ENCODE measurements around the gene C1QB.

Gene C1QB, protein sequence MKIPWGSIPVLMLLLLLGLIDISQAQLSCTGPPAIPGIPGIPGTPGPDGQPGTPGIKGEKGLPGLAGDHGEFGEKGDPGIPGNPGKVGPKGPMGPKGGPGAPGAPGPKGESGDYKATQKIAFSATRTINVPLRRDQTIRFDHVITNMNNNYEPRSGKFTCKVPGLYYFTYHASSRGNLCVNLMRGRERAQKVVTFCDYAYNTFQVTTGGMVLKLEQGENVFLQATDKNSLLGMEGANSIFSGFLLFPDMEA

GRCh38 chr1:22652881-22653316 is at the start of gene C1QB:
C1QB (plus strand) TSS chr1:22653236; CDS start chr1:22659463, 6,227 bp downstream.
- Histone ChIP-seq H3K9me3 (ENCODE audit: control insufficient read depth, low read depth, low read length) (no peaks in the 10 kb centered on the region), H3K4me1 (ENCODE audit: control insufficient read depth, low read depth, low read length) (no peaks in the 10 kb centered on the region), H3K27me3 (ENCODE audit: control insufficient read depth, insufficient read depth, low read length) (no peaks in the 10 kb centered on the region), H3K9ac (ENCODE audit: low read length) (no peak within 1 kb of the TSS), H3K36me3 (ENCODE audit: control insufficient read depth, low read depth, low read length) (no peaks in the 10 kb centered on the region), H3K27ac (ENCODE audit: low read length) (no peak within 1 kb of the TSS), H3K4me3 (ENCODE audit: low read length) (no peak within 1 kb of the TSS)

- peaks cover 4% of the 10 kb centered on the region for H3K4me1 ChIP-seq (ENCODE audit: control insufficient read depth, low read depth, low read length)
- H3K4me3 ChIP-seq (ENCODE audit: low read length), result no peak overlapping the region
- H3K36me3 ChIP-seq (ENCODE audit: control insufficient read depth, low read depth, low read length), result no peaks in the 10 kb centered on the region
- H3K27me3 ChIP-seq (ENCODE audit: control insufficient read depth, insufficient read depth, low read length), result peaks cover 26% of the 10 kb centered on the region
- H3K9ac ChIP-seq (ENCODE audit: low read length), result no peak overlapping the region
- H3K27ac ChIP-seq (ENCODE audit: low read length), result no peak overlapping the region
- H3K9me3 ChIP-seq (ENCODE audit: control insufficient read depth, low read depth, low read length), result no peaks in the 10 kb centered on the region
These were observed 46.9 kb upstream of the C1QB start for GRCh38 chr1:22606161-22606560.

GRCh38 chr1:22607154-22607553 is 45.9 kb upstream of the C1QB start:
- H3K27me3 ChIP-seq (ENCODE audit: control insufficient read depth, insufficient read depth, low read length), result peaks cover 26% of the 10 kb centered on the region
- H3K4me1 ChIP-seq (ENCODE audit: control insufficient read depth, low read depth, low read length), result peaks cover 4% of the 10 kb centered on the region
- no peak overlapping the region for H3K4me3 ChIP-seq (ENCODE audit: low read length)
- no peaks in the 10 kb centered on the region for H3K36me3 ChIP-seq (ENCODE audit: control insufficient read depth, low read depth, low read length)
- no peaks in the 10 kb centered on the region for H3K9me3 ChIP-seq (ENCODE audit: control insufficient read depth, low read depth, low read length)
- no peak overlapping the region for H3K9ac ChIP-seq (ENCODE audit: low read length)
- no peak overlapping the region for H3K27ac ChIP-seq (ENCODE audit: low read length)

GRCh38 chr1:22608361-22608760 is 44.7 kb upstream of the C1QB start:
- H3K27me3 ChIP-seq (ENCODE audit: control insufficient read depth, insufficient read depth, low read length), result peaks cover 26% of the 10 kb centered on the region
- no peaks in the 10 kb centered on the region for H3K9me3 ChIP-seq (ENCODE audit: control insufficient read depth, low read depth, low read length)
- H3K9ac ChIP-seq (ENCODE audit: low read length), result no peak overlapping the region
- H3K36me3 ChIP-seq (ENCODE audit: control insufficient read depth, low read depth, low read length), result no peaks in the 10 kb centered on the region
- peaks cover 4% of the 10 kb centered on the region for H3K4me1 ChIP-seq (ENCODE audit: control insufficient read depth, low read depth, low read length)
- H3K4me3 ChIP-seq (ENCODE audit: low read length), result no peak overlapping the region
- no peak overlapping the region for H3K27ac ChIP-seq (ENCODE audit: low read length)

- Histone ChIP-seq H3K4me3 (ENCODE audit: low read length) (no peak overlapping the region), H3K27ac (ENCODE audit: low read length) (no peak overlapping the region), H3K36me3 (ENCODE audit: control insufficient read depth, low read depth, low read length) (no peaks in the 10 kb centered on the region), H3K9me3 (ENCODE audit: control insufficient read depth, low read depth, low read length) (no peaks in the 10 kb centered on the region), H3K9ac (ENCODE audit: low read length) (no peak overlapping the region), H3K27me3 (ENCODE audit: control insufficient read depth, insufficient read depth, low read length) (peaks cover 26% of the 10 kb centered on the region), H3K4me1 (ENCODE audit: control insufficient read depth, low read depth, low read length) (peaks cover 4% of the 10 kb centered on the region)
These were observed 43.7 kb upstream of the C1QB start for GRCh38 chr1:22609291-22609690.

DNA sequence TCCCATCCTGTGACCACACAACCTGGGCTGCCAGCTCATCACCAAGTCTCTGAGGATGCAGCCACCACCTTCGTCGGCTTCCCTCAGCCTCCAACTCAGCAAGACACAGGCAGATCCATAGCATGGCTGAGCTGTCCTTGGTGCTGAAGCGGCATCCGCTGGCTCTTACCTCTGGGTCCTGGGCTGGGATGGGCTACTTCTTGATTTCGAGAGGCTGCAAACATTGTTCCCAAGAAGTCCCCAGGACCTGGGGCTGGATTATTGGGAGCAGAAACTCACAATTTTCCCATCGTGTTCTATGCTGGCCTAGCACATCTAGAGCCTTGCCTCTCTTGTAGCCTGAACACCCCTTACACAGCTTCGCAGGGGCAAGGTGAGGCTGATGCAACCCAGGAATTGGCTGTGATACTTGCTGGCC is 41.5 kb upstream of the C1QB start:
- Histone ChIP-seq H3K36me3 (ENCODE audit: control insufficient read depth, low read depth, low read length) (no peaks in the 10 kb centered on the region), H3K27ac (ENCODE audit: low read length) (no peak overlapping the region), H3K9ac (ENCODE audit: low read length) (no peak overlapping the region), H3K4me1 (ENCODE audit: control insufficient read depth, low read depth, low read length) (peaks cover 4% of the 10 kb centered on the region), H3K27me3 (ENCODE audit: control insufficient read depth, insufficient read depth, low read length) (peaks cover 26% of the 10 kb centered on the region), H3K4me3 (ENCODE audit: low read length) (no peak overlapping the region), H3K9me3 (ENCODE audit: control insufficient read depth, low read depth, low read length) (no peaks in the 10 kb centered on the region)

- no peaks in the 10 kb centered on the region for H3K36me3 ChIP-seq (ENCODE audit: control insufficient read depth, low read depth, low read length)
- peaks cover 4% of the 10 kb centered on the region for H3K4me1 ChIP-seq (ENCODE audit: control insufficient read depth, low read depth, low read length)
- H3K9ac ChIP-seq (ENCODE audit: low read length), result no peak overlapping the region
- H3K4me3 ChIP-seq (ENCODE audit: low read length), result no peak overlapping the region
- H3K27ac ChIP-seq (ENCODE audit: low read length), result no peak overlapping the region
- H3K9me3 ChIP-seq (ENCODE audit: control insufficient read depth, low read depth, low read length), result no peaks in the 10 kb centered on the region
- peaks cover 18% of the 10 kb centered on the region for H3K27me3 ChIP-seq (ENCODE audit: control insufficient read depth, insufficient read depth, low read length)
These were observed 40.1 kb upstream of the C1QB start for GRCh38 chr1:22612671-22613571.

- H3K36me3 ChIP-seq (ENCODE audit: control insufficient read depth, low read depth, low read length), result no peaks in the 10 kb centered on the region
- H3K9me3 ChIP-seq (ENCODE audit: control insufficient read depth, low read depth, low read length), result no peaks in the 10 kb centered on the region
- peaks cover 4% of the 10 kb centered on the region for H3K4me1 ChIP-seq (ENCODE audit: control insufficient read depth, low read depth, low read length)
- no peak overlapping the region for H3K4me3 ChIP-seq (ENCODE audit: low read length)
- H3K27me3 ChIP-seq (ENCODE audit: control insufficient read depth, insufficient read depth, low read length), result peaks cover 12% of the 10 kb centered on the region
- no peak overlapping the region for H3K9ac ChIP-seq (ENCODE audit: low read length)
- no peak overlapping the region for H3K27ac ChIP-seq (ENCODE audit: low read length)
These were observed 39.5 kb upstream of the C1QB start for GRCh38 chr1:22613572-22613918.

DNA sequence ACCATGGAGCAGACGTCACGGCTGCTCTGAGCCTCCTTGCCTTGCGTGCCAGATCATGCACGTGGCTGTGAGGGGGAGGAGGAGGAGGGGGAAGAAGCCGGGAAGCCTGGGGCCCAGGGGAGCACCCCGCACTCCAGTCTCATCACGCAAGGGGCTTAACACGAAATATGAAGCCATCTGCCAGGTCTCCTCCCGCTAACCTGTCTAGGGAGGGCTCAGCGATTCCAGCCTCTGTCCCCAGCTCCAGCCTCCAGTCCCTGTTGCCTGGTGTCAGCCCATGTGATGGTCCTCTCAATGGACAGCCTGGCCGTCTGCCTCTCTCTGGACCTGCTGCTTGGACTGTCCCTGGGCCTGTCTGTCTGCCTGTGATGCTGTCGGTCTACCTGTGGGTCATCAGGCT is 39.1 kb upstream of the C1QB start:
- no peak overlapping the region for H3K9ac ChIP-seq (ENCODE audit: low read length)
- H3K27ac ChIP-seq (ENCODE audit: low read length), result no peak overlapping the region
- H3K4me3 ChIP-seq (ENCODE audit: low read length), result no peak overlapping the region
- H3K9me3 ChIP-seq (ENCODE audit: control insufficient read depth, low read depth, low read length), result no peaks in the 10 kb centered on the region
- peaks cover 2% of the 10 kb centered on the region for H3K4me1 ChIP-seq (ENCODE audit: control insufficient read depth, low read depth, low read length)
- no peaks in the 10 kb centered on the region for H3K36me3 ChIP-seq (ENCODE audit: control insufficient read depth, low read depth, low read length)
- peaks cover 9% of the 10 kb centered on the region for H3K27me3 ChIP-seq (ENCODE audit: control insufficient read depth, insufficient read depth, low read length)

DNA sequence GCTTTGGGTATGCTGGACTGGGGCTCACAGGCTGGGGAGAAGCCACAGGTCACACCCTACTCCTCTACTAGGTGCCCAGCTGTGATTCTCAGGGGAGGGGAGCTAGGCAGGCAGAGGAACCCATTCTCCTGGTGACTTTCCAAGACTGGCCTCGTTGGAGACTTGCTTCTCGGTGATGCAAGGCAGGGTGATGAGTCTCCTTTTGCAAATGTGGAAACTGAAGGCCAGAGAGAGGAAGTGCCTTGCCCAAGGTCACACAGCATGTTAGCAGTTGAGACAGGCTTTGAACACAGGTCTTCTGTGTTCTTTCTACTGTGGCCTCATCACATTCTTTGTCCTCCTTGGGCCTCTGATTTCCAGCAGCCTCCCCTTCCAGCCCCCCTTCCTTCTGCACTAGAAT is 37.1 kb upstream of the C1QB start:
- no peaks in the 10 kb centered on the region for H3K4me1 ChIP-seq (ENCODE audit: control insufficient read depth, low read depth, low read length)
- H3K36me3 ChIP-seq (ENCODE audit: control insufficient read depth, low read depth, low read length), result no peaks in the 10 kb centered on the region
- H3K9ac ChIP-seq (ENCODE audit: low read length), result no peak overlapping the region
- no peak overlapping the region for H3K4me3 ChIP-seq (ENCODE audit: low read length)
- no peaks in the 10 kb centered on the region for H3K27me3 ChIP-seq (ENCODE audit: control insufficient read depth, insufficient read depth, low read length)
- H3K27ac ChIP-seq (ENCODE audit: low read length), result no peak overlapping the region
- no peaks in the 10 kb centered on the region for H3K9me3 ChIP-seq (ENCODE audit: control insufficient read depth, low read depth, low read length)

DNA sequence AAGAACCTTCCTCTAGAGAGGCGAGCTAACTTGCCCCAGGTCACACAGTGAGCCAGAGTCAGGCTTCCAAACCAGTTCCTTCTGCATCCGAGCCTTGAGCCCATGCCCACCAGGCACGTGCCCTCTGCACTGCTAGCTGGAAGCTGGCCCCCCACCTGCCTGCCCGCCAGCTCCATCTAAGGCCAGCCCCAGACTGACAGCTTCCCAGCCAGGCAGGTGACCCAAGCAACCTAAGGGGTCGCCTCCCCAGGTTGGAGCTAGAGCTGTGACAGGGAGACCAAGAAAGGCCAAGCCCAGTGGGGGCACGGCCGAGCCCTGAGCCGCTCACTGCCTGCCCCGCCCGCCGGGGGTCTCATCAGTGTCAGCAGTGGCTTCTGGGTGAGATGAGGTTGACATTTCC is 36.5 kb upstream of the C1QB start:
- Histone ChIP-seq H3K27me3 (ENCODE audit: control insufficient read depth, insufficient read depth, low read length) (no peaks in the 10 kb centered on the region), H3K4me3 (ENCODE audit: low read length) (no peak overlapping the region), H3K4me1 (ENCODE audit: control insufficient read depth, low read depth, low read length) (no peaks in the 10 kb centered on the region)

GRCh38 chr1:22618056-22618455 is 35.0 kb upstream of the C1QB start:
- no peaks in the 10 kb centered on the region for H3K27me3 ChIP-seq (ENCODE audit: control insufficient read depth, insufficient read depth, low read length)
- no peaks in the 10 kb centered on the region for H3K36me3 ChIP-seq (ENCODE audit: control insufficient read depth, low read depth, low read length)
- no peak overlapping the region for H3K9ac ChIP-seq (ENCODE audit: low read length)
- H3K4me3 ChIP-seq (ENCODE audit: low read length), result no peak overlapping the region
- no peaks in the 10 kb centered on the region for H3K4me1 ChIP-seq (ENCODE audit: control insufficient read depth, low read depth, low read length)
- H3K9me3 ChIP-seq (ENCODE audit: control insufficient read depth, low read depth, low read length), result no peaks in the 10 kb centered on the region
- H3K27ac ChIP-seq (ENCODE audit: low read length), result no peak overlapping the region

More for the DNA sequence above, 36.5 kb upstream of the C1QB start:
- Histone ChIP-seq H3K9ac (ENCODE audit: low read length) (no peak overlapping the region), H3K9me3 (ENCODE audit: control insufficient read depth, low read depth, low read length) (no peaks in the 10 kb centered on the region), H3K27ac (ENCODE audit: low read length) (no peak overlapping the region), H3K36me3 (ENCODE audit: control insufficient read depth, low read depth, low read length) (no peaks in the 10 kb centered on the region)
